ENCODE measurements around the gene RPTOR.

GRCh38 chr17:80671039-80671824, 126.6 kb downstream of the RPTOR start:
- TF ChIP-seq POLR2AphosphoS5 (IDR thresholded peaks at IDR 0.05; ENCODE audit: borderline replicate concordance, low read depth, low read length) = no peak
- no peak for TF ChIP-seq EZH2 (IDR thresholded peaks at IDR 0.05)
- no peak for TF ChIP-seq FOXP2 (optimal IDR thresholded peaks at IDR 0.05; ENCODE audit: control extremely low read depth, extremely low read length, insufficient read depth)
